DND-41 (cell line): Measurements from ENCODE around the gene MLF1.

ENCODE experiments used
- CTCF ChIP-seq: IDR thresholded peaks from 2 replicates; pipeline ENCODE4 v1.5.1; 2012; ENCODE audit warnings: borderline replicate concordance, low read length, moderate library complexity, mild to moderate bottlenecking; ENCODE audit not compliant: poor library complexity, severe bottlenecking; ENCODE audit errors: extremely low read depth
- EZH2 ChIP-seq: IDR thresholded peaks from 3 replicates; pipeline ENCODE4 v1.6.1; 2012; ENCODE audit warnings: borderline replicate concordance, low read depth, mild to moderate bottlenecking, moderate library complexity, low read length, inconsistent platforms; ENCODE audit not compliant: severe bottlenecking

GRCh38 chr3:158562674-158563073, 8.3 kb upstream of the MLF1 start:
- no peak for TF ChIP-seq CTCF
- no peak for TF ChIP-seq EZH2
